ENCODE data around the gene ACBD7.

ACBD7 gene

DNA sequence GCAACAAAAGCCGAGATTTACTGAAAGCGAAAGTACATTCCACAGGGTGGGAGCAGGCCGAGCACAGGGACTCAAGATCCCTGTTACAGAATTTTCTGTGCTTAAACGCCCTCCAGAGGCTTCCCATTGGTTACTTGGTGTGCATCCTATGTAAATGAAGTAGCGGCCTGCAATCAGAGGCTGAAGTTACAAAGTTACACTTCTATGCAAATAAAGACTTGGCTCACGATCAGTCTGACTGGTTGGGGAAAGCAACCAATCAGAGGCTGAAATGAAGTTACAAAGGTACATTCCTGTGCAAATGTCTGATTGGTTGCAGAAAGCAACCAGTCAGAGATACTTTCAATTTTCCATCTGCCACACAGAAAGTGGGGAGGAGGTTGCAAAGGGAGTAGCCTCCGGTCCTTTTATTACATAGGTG, 4.1 kb downstream of the ACBD7 start:
- no peak for DNase-seq

DNA sequence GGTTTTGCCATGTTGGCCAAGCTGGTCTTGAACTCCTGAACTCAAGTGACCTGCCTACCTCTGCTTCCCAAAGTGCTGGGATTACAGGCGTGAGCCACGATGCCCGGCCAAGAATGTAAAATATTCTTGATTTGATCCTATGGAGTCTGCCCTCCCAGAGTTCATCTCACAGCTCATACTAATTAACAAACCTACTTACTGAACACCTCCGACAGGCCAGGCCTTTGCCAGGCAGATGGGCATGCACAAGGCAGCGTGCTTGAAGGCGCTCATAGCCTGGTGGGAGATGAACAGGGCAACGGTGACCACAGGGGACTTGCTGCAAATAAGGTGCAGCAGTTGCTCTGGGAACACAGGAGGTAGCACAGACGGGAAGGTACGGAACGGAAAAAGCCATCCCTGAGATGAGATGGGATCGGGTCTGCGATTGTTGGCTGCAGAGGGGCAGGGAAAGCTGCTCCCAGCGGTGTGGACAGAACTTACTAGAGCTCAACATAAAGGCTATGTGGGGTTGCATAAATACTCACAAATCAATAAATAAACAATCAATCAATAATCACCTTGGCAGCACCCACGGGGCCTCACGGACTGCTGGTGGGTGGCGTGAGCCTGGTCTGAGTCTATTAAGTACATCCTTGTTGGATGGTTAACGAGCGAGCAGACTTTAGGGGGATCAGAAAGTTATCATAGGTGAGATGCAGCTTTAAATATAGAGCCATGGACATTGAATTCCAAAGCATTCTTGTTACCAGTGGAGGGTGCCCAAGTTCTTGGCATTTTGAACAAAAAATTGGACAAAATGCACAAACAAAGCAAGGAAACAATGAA, 4.7 kb downstream of the ACBD7 start:
- DNase-seq: no peak

DNA sequence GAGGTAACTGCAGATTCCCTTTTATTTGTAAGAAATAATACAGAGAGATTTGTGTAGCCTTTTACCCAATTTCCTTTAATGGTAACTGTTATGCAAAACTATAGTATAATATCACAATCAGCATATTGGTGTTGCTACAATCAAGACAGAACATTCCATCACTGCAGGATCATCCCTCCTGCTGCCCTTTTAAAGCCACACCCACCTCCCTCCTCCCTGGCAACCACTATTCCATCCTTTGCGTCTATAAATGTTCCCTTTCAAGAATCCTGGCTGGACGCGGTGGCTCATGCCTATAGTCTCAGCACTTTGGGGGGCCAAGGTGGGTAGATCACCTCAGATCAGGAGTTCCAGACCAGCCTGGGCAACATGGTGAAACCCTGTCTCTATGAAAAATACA, 13.2 kb downstream of the ACBD7 start:
- no peak for DNase-seq

DNA sequence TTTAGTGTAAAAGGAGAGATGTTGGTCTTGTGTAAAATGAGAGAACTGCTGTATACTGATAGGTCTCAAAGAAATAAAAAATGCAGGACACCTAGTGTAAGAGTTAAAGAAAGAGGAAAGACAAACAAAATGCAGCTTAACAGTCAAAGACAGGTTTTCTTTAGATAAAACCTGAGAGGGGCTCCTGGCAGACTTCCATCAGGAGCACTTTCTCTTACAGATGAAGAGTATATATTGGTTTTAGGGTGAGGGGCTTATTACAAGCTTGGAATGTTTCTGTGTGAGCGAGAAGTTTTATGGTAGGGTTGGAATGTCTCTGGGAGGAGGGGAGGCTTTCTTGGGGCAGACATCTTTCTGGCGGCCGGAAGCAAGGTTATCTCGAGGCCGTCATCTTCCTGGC, 16.2 kb downstream of the ACBD7 start:
- no peak for DNase-seq

DNA sequence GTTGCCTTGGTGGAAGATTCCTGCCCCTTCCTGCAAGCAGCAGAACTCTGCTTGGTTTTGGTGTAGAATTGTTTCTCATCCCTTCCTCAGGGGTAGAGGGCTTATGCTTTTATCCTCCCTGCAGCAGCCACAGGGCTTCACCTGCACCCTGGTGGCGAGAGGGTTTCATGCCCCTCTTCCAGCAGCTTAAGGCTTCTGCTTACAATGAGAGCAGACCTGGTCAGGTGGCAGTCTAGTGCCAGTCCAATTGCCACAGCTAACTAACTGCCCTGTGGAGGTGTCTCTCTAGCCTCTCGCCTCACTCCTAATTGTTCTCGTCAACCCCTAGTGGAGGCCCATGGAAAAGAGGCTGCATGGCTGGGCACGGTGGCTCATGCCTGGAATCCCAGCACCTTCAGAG, 19.3 kb downstream of the ACBD7 start:
- DNase-seq: no peak

DNA sequence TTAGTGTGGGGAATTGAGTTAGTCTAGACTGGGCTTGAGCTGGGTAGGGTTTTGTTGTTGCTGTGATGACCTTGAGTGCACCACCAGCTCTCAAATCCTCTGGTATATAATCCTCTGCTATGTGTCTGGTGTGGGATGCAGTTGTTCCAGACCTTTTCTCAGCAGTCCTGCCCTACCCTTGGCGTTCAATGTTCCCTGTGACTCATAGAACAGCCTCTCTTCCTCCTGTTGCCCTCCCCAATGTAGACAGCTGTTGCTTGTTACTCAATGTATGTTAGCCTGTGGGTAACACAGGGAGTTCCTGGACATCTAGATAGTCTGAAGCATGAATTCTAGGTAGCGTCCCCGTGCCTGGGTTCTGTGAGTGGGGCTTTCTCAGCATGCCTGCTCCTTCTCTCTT, 19.8 kb downstream of the ACBD7 start:
- DNase-seq: no peak

DNA sequence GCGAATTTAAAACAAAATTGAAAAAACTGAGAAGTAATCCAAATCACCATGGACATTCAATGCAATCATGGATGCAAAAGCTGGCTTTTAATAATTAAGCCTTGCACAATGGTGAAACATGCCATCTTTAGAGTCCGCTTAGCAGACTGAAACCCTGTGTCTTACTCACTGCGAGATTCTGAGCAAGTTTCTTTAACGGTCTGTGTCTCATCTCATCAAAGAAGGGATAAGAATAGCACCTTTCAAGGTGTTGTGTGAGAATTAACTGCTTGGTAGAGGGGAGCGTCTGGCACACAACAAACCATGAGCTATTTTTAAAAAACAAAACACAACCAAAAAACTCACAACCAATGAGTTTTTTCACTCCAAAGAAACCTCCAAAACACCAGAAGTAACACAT, 21.4 kb downstream of the ACBD7 start:
- DNase-seq: no peak

DNA sequence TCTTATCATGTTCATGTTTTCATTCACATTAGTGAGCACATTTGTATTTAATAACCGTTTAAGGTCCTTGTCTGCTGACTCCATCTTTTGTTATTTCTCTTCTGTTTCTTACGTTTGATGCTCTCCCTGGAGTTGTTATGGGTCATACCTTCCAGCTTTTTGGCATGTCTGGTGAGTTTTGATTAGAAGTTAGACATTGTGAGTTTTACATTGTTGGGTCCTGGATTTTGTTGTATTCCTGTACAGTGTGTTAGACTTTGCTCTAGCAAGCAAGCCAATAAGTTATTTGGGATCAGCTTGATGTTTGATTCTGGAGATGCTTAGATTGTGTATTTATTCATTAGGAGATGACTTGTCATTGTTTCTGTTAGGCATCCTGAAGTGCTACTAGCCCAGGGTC, 27.9 kb downstream of the ACBD7 start:
- no peak for DNase-seq

DNA sequence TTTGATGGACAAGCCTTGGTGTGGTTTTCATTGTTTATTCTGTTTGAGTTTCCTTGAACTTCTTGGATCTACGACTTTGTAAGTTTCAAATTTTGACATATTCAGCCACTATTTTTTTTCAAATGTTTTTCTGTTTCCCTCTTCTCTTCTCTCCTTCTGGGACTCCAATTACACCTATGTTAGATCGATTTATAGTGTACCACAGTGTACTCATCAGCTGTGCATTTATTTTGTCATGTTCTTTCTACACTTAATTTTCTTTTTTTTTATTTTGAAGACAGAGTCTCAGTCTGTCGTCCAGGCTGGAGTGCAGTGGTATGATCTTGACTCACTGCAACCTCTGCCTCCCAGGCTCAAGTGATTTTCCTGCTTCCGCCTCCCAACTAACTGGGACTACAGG, 28.7 kb downstream of the ACBD7 start:
- DNase-seq: no peak

DNA sequence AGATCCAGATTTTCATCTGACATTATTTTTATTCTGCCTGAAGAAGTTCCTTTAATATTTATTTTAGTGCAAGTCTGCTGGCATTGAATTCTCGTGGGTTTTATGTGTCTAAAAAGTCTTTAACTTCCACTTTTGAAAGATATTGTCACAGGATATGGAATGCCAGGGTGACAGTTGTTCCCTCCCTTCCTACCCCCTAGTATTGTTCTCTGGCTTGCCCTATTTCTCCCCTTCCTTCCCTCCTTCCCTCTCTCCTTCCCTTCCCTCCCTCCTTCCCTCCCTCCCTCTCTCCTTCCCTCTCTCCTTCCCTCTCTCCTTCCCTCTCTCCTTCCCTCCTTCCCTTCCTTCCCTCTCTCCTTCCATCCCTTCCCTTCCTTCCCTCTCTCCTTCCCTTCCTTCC, 29.9 kb downstream of the ACBD7 start:
- DNase-seq: no peak

DNA sequence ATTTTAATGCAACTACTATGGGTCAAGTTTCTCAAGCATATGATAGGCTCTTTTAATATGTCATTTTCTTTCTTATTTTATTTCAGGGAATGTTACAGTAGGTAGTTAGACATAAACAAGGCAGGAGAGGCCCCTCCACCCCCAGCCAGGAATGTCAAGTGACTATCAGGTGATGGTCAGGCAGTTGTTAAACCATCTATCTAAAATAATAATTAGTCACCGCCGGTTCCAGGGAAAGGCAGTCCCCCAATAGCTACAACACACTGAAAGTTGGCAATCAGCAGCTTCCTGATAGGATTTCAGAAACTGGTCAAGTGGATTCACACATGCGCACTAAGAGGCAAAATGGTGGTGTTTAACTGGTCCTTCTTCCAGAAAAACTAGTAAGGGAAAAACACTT, 35.5 kb downstream of the ACBD7 start:
- DNase-seq: no peak

DNA sequence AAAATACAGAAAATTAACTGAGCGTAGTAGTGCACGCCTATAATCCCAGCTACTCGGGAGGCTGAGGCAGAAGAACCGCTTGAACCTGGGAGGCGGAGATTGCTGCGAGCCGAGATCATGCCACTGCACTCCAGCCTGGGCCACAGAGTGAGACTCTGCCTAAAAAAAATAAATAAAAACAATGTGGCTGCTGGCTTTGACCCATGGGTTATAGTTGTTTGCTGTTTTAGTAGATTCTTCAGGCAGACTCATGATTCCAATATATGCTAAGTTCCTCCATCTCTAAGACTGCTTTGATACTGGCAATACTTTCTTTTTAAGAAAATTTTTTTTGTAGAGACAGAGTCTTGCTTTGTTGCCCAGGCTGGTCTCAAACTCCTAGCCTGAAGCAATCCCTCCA, 36.5 kb downstream of the ACBD7 start:
- no peak for DNase-seq

DNA sequence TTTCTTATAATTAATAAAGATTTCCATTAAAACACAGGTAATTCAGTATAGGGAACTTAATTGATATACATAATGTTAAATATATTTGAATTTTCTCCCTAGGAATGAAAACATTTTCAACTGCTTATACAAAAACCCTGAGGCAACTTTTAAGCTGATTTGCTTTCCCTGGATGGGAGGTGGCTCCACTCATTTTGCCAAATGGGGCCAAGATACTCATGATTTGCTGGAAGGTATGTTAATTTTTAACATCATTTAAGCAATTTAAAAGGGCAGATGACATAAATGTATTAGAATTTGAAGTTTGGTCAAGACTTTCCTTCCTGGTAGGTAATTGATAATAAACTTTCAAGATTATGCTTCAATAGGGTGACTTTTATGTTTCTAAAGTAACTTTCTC, 39.0 kb downstream of the ACBD7 start:
- no peak for DNase-seq

DNA sequence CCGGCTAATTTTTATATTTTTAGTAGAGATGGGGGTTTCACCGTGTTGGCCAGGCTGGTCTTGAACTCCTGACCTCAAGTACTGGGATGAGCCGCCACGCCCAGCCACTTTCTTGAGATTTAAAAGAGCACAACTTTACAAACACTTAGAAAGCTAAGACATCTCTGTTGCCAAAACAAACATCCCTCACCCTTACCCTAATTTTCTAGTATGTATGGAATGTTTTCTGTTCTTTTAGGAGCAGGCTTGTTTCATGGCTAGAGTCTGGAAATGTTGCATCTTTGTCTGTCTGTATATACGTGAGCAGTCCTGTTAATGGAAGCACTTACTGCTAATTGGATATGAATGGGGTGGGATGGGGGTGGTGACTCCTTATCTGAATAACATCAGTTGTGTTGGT, 42.0 kb downstream of the ACBD7 start:
- no peak for DNase-seq

DNA sequence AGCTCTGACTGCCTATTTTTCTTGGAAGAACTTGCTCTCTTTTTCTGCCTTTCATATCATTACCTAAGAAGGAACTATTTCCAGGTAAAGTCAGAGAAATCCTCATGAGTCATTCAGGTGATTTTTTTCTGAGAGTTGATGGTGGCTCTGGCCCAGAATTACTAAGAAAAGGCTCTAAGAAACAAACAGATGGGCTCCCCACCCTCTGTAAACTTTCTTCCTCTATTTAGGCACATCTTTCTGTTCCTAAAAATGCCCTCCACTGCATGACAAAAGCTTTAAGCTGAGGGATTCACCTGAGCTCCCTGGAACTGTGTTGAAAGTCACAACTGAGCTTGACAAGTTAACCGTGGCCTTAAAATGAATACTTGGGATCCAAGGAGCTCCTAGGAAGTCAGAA, 43.2 kb downstream of the ACBD7 start:
- DNase-seq: no peak

DNA sequence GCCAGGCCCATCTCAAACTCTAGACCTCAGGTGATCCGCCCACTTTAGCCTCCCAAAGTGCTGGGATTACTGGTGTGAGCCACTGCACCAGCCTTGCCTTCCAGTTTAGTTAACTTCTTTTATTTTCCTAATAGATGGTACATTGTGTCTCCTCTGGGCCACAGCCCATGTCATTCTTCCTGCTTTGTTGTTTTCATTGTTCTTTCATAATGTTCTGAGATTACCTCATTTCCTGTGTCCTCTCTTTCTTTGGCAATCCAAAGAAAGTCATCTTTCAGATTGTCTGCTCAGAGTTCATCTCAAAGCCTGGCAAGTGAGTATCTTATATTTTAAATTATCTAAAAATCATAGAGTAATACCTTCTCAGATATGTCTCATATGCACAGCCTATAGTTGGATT, 44.9 kb downstream of the ACBD7 start, which contains the start of gene OLAH:
TSS of gene OLAH (plus strand) at position 270 of the 400 bp plus-strand sequence. CDS start 3,346 bp downstream, outside the sequence.
- no peak for DNase-seq

DNA sequence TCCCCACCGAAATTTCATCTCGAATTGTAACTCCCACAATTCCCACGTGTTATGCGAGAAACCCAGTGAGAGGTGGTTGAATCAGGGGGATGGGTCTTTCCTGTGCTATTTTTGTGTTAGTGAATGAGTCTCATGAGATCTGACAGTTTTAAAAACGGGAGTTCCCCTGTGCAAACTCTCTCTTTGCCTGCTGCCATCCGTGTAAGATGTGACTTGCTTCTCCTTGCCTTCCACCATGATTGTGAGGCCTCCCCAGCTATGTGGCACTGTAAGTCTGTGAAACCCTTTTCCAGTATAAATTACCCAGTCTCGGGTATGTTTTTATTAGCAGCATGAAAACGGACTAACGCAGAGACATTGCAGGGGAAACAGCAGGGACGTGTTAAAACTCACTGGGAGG, 50.2 kb downstream of the ACBD7 start:
- no peak for DNase-seq

DNA sequence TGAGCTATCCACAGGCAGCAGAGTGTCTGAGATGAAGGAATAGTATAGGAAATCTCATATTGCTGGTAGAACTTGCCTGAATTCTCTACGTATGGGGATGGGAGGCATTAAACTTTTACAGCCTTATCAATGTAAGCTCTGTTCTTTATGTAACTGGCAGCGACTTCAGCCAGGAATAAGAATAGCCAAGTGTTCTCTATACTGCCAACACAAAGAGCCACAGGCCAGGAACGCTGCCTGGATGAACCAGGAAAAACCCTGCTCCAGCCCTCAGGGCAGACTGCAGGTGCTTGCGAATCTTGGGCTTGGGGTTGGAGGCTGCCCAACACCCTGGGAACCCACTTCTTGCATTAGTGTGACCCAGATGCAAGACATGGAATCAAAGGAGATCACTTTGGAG, 50.9 kb downstream of the ACBD7 start:
- DNase-seq: no peak

DNA sequence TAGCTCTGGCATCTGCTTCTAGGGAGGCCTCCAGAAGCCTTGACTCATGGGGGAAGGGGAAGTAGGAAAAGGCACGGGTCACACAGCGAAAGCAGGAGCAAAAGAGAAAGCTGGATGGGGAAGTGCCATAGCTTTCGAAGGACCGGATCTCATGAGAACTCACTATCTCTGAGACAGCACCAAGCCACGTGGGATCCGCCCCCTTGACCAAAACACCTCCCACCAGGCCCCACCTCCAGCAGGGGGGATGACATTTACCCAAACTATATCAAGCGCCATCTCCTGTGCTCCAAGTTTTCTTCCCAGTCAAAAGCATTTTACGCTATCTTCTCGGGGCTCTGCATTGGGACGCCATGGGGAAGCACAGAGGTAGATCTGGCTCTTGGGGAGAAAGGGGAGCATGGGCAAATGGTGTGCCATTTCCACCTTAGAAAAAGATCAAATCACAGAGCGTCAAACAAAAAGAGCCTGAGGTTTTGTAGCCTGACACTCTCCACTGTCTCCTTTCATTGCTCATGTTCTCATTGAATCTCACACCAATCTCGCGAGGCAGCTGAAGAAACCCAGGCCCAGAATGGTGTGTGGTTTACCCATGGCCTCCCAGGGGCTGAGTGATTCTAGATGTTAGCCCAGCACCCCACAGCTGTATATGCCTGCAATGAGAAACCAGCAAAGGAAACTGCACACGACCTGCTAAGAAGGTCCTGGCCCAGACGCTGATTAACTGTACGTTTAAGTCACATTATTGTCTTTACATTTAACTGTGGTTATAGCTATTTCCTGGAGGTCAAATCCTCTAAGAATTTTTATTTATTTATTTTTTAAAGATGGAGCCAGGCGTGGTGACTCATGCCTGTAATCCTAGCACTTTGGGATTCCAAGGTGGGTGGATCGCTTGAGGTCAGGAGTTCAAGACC, 52.9 kb downstream of the ACBD7 start:
- no peak for DNase-seq

DNA sequence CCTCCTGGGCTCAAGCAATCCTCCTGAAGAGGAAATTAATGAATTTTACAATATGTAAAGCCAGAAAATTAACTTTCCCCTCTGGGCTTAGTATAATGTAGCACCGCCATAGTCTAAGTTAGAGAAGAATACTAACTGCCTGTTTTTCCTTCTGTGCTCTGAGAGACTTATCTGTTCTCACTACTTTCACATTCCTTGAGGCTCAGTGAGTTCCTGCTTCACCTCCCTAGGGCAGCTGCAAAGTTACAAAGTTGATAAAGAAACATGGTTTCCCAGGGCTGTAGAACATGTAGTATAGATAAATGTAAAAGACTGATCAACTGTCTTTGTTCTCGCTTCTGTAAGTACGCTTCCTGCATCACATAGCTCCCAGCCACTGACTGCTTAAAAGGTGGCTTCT, 60.8 kb downstream of the ACBD7 start:
- no peak for DNase-seq

Measured in NCI-H524 treated with DMSO at 0.1 percent for 48 hours (cell line).